Tibial artery (tissue), 4 donors: Measurements from ENCODE around the gene STAT3.
"Not testable (repeated sequence)": the region's sequence is repeated elsewhere in the genome, so short reads cannot be mapped to it uniquely, and the experiment has no call there.

Experiments used
- DNase-seq, 2 donors: peaks; one replicate each; pipeline ENCODE4 v3.0.0-alpha.2; 2019
- H3K27ac ChIP-seq, 2 donors: fragments of 200-600 bp; sonication (generic) in 1 of 2; 1 replicate in 1 of 2; 2 replicates in 1 of 2; pipeline ENCODE4 v1.5.1; 2018 to 2019; ENCODE audit warnings: mild to moderate bottlenecking in 1 of 2
- H3K27me3 ChIP-seq, 2 donors: fragments of 200-600 bp; sonication (generic) in 1 of 2; one replicate each; pipeline versions ENCODE4 v1.5.1 to v1.6.0; 2016 to 2019
- H3K36me3 ChIP-seq, 3 donors: fragments of 200-600 bp; sonication (generic) in 2 of 3; one replicate each; pipeline ENCODE4 v1.5.1; 2016 to 2019; ENCODE audit warnings: mild to moderate bottlenecking in 2 of 3
- H3K4me1 ChIP-seq, 4 donors: fragments of 200-600 bp; sonication (generic) in 2 of 4; 1 replicate in 3 of 4; 2 replicates in 1 of 4; pipeline ENCODE4 v1.5.1; 2016 to 2019
- H3K4me3 ChIP-seq, 2 donors: fragments of 200-600 bp; sonication (generic) in 1 of 2; 1 replicate in 1 of 2; 2 replicates in 1 of 2; pipeline ENCODE4 v1.5.1; 2018 to 2019; ENCODE audit warnings: mild to moderate bottlenecking in 2 of 2
- H3K9me3 ChIP-seq, 3 donors: fragments of 200-600 bp; sonication (generic) in 1 of 3; one replicate each; pipeline ENCODE4 v1.5.1; 2016 to 2019
- CTCF ChIP-seq, 2 experiments: fragments of 200-600 bp in 1 of 2; fragments of 450-650 bp in 1 of 2; IDR thresholded peaks; one replicate each; pipeline ENCODE4 v1.5.1; 2017 to 2019; ENCODE audit warnings: antibody characterized with exemption in 2 of 2, mild to moderate bottlenecking in 1 of 2, moderate library complexity in 1 of 2
- intact Hi-C: fragments of 100-400 bp; cut with DNase I; formaldehyde crosslinking; loops from one replicate; pipeline ENCODE4 v1.15.0; 2023; ENCODE audit warnings: low total_unique reads

Gene STAT3

DNA sequence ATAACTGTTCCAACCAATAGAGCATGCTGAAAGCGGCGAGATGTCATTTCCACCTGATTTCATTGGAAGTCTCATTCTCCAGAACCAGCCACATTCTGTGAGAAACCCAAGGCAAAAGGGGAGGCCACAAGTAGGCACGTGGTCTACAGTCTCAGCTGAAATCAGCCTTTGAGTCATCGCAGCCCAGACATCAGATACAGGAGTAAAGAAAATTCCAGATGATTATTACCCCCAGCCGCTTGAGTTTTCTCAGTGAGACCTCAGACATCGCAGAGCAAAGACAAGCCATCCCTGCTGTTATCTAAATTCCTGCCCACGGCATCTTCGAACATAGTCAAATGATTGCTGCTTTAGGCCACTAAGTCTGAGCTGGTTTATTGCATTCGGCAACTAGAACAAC lies 23.1 kb downstream of the STAT3 start:
- H3K27me3 ChIP-seq: no peaks in the 10 kb centered on the region
- no peak for TF ChIP-seq CTCF (IDR thresholded peaks at IDR 0.05)
- no peaks in the 10 kb centered on the region for H3K9me3 ChIP-seq
- peak overlapping the region; percentile 56 to 64 for H3K27ac ChIP-seq
- no peaks in the 10 kb centered on the region for H3K36me3 ChIP-seq
- no peak overlapping the region for H3K4me3 ChIP-seq
- no peak for DNase-seq
- intact Hi-C loops: no loop called here
- H3K4me1 ChIP-seq: peaks cover 0 to 86% (median 63%) of the 10 kb centered on the region in 4 donors

- Histone ChIP-seq H3K4me1 (peaks cover 0 to 96% (median 66%) of the 10 kb centered on the region in 4 donors), H3K27ac (peak overlapping the region; percentile 56 to 64), H3K9me3 (no peaks in the 10 kb centered on the region), H3K27me3 (no peaks in the 10 kb centered on the region), H3K4me3 (no peak overlapping the region), H3K36me3 (no peaks in the 10 kb centered on the region)
- intact Hi-C loops: no loop called here
- no peak for TF ChIP-seq CTCF (IDR thresholded peaks at IDR 0.05)
- DNase-seq: peak in 1 of 2 donors; percentile 33
Observed at GRCh38 chr17:42363767-42364585, 24.3 kb downstream of the STAT3 start.

DNA sequence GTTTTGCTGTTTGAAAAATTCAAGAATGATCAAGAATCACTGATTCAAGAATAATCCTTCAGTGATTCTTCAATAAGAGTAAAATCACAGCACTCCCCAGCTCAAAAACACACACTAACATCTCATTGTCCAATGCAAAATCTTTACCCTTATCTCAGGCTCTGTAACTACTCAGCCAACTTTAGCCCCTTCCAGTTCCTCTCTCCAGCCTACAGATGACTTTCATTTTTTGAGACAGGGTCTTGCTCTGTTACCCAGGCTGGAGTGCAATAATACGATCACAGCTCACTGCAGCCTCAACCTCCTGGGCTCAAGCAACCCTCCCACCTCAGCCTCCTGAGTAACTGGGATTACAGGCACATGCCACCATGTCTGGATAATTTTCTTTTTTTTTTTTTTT lies 25.0 kb downstream of the STAT3 start:
- DNase-seq: no peak
- intact Hi-C loops: no loop called here
- Histone ChIP-seq H3K9me3 (no peaks in the 10 kb centered on the region), H3K36me3 (no peaks in the 10 kb centered on the region), H3K27me3 (no peaks in the 10 kb centered on the region), H3K27ac (peak overlapping the region; percentile 56 to 64), H3K4me3 (no peak overlapping the region), H3K4me1 (peaks cover 0 to 99% (median 67%) of the 10 kb centered on the region in 4 donors)
- TF ChIP-seq CTCF (IDR thresholded peaks at IDR 0.05): no peak

DNA sequence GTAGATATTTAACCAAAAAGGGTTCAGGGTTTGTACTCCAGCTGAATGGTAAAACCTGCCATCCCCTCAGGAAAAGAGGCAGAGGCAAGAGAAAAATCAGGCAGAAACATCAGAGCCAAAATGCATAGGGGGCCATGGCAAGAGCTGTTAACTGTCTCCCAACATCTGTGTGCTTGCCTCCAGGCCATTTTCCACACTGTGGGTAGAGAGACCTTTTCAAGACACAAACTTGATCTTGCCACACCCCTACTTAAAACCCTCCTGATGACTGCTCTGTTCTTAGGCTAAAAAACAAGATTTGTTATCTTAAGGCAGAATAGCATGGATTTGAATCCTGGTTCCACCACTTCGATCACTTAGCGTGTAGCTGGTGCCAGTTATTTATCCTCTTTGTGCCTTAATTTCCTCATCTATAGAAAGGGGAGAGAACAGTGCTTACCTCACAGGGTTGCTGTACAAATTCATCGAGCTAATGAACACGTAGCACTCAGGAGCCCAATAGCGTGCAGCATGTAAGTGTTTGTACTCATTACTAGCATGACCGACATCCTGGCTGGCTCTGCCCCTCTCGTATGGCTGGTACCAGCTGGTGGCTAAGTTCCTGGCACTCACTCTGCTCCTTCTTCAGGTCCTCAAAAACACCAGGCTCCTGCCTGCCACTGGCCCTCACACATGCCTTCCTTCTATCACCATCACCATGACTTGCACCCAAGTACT lies 25.8 kb downstream of the STAT3 start:
- H3K27ac ChIP-seq: peak overlapping the region; percentile 10 to 64

DNA sequence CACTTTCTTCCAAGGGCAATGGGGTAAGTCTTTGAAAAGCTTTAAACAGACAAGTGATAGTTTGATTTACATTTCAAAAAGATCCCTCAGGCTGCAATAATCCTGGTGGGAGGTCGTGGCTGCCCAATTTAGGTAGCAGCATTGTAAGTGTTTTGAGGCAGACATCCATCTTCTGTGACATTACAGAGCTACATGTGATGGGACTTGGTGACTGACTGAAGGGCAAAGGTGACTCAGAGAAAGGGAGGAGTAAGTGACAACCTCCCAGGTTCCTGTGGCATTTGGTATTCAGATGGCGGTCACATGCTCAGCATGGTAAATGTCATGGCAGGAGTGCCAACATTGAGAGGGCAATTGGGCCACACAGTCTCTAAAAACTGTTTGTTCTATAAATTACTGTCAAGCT lies 26.5 kb downstream of the STAT3 start:
- no peak for DNase-seq
- intact Hi-C loops: no loop called here
- TF ChIP-seq CTCF (IDR thresholded peaks at IDR 0.05): no peak

More for the DNA sequence above, 25.8 kb downstream of the STAT3 start:
- H3K36me3 ChIP-seq: no peaks in the 10 kb centered on the region
- H3K27me3 ChIP-seq: no peaks in the 10 kb centered on the region
- intact Hi-C loops: no loop called here
- DNase-seq: no peak
- no peak overlapping the region for H3K4me3 ChIP-seq
- H3K4me1 ChIP-seq: peaks cover 0 to 99% (median 66%) of the 10 kb centered on the region in 4 donors
- TF ChIP-seq CTCF (IDR thresholded peaks at IDR 0.05): no peak
- H3K9me3 ChIP-seq: no peaks in the 10 kb centered on the region

GRCh38 chr17:42360388-42360787 lies 27.9 kb downstream of the STAT3 start:
- H3K9me3 ChIP-seq, H3K36me3 ChIP-seq, intact Hi-C loops, H3K4me3 ChIP-seq, H3K27me3 ChIP-seq: not testable (repeated sequence)
- Histone ChIP-seq H3K27ac (peak overlapping the region in 1 of 2 donors; percentile 64), H3K4me1 (peaks cover 0 to 98% (median 59%) of the 10 kb centered on the region in 4 donors)
- DNase-seq: peak; percentile 45 to 78

More for the DNA sequence above, 26.5 kb downstream of the STAT3 start:
- H3K27ac ChIP-seq: peak overlapping the region; percentile 10 to 64
- no peak overlapping the region for H3K4me3 ChIP-seq
- no peaks in the 10 kb centered on the region for H3K27me3 ChIP-seq
- no peaks in the 10 kb centered on the region for H3K9me3 ChIP-seq
- no peaks in the 10 kb centered on the region for H3K36me3 ChIP-seq
- H3K4me1 ChIP-seq: peaks cover 0 to 99% (median 62%) of the 10 kb centered on the region in 4 donors
